Muscle of leg (tissue), 11 donors: ENCODE measurements around the gene KCTD2. TPM values are rescaled to one million over a fixed set of nuclear protein-coding genes. Genes with fewer than 3 reads are reported as not detected.
"Not testable (repeated sequence)": the region's sequence is repeated elsewhere in the genome, so short reads cannot be mapped to it uniquely, and the experiment has no call there.

Source experiments
- DNase-seq: peaks from one replicate; pipeline ENCODE4 v3.0.0; 2013
- H3K27ac ChIP-seq: one replicate; pipeline ENCODE4 v1.5.1; 2013; ENCODE audit warnings: mild to moderate bottlenecking, low read length, control low read depth
- H3K27me3 ChIP-seq: one replicate; pipeline ENCODE4 v1.6.1; 2013; ENCODE audit warnings: low read length; ENCODE audit not compliant: control insufficient read depth, insufficient read depth
- H3K36me3 ChIP-seq: one replicate; pipeline ENCODE4 v1.6.1; 2013; ENCODE audit warnings: low read length; ENCODE audit not compliant: control insufficient read depth, insufficient read depth
- H3K4me1 ChIP-seq: one replicate; pipeline ENCODE4 v1.6.1; 2013; ENCODE audit warnings: low read length; ENCODE audit not compliant: control insufficient read depth, insufficient read depth
- H3K4me3 ChIP-seq: one replicate; pipeline ENCODE4 v1.5.1; 2013; ENCODE audit warnings: low read length, control low read depth
- H3K9me3 ChIP-seq: replicated peaks from 2 replicates; pipeline ENCODE4 v1.6.1; 2013; ENCODE audit warnings: low read depth, low read length; ENCODE audit not compliant: control insufficient read depth
- WGBS: methylation state at CpG from one replicate; pipeline ENCODE4 v1.1.5; 2013; ENCODE audit warnings: missing lambda C conversion rate; ENCODE audit not compliant: insufficient coverage; 5-methylcytosine and 5-hydroxymethylcytosine counted together
- polyA plus RNA-seq, 8 donors: library from polyadenylated mRNA; unstranded; fragments of 120-200 nt; gene quantifications; one replicate each; pipeline versions ENCODE4 v1.2.1 to v1.2.3, GENCODE V29; 2013; ENCODE audit warnings: inconsistent platforms in 1 of 8, low replicate concordance in 1 of 8; ENCODE audit not compliant: insufficient read length in 8 of 8, insufficient read depth in 1 of 8
- total RNA-seq: library from RNA; stranded (reverse); fragments of 120-200 nt; gene quantifications from one replicate; pipeline ENCODE4 v1.2.4, GENCODE V29; 2013

The KCTD2 gene
- total and polyA plus RNA-seq, 9 donors: 16.8 to 24.7 (median 22.2) TPM

- no peaks in the 10 kb centered on the region for H3K4me1 ChIP-seq
- no peaks in the 10 kb centered on the region for H3K9me3 ChIP-seq
- no peaks in the 10 kb centered on the region for H3K27me3 ChIP-seq
- H3K4me3 ChIP-seq: no peak overlapping the region
- no peak overlapping the region for H3K27ac ChIP-seq
- H3K36me3 ChIP-seq: peaks cover 43% of the 10 kb centered on the region
- no peak for DNase-seq
- no CpG with 5 or more reads among the region's 3 CpGs for WGBS
Measured at GRCh38 chr17:75019710-75020109, 27.3 kb upstream of the KCTD2 start.

GRCh38 chr17:75020331-75021110 is 26.5 kb upstream of the KCTD2 start:
- H3K27ac ChIP-seq: no peak overlapping the region

GRCh38 chr17:75024686-75025397 is 22.2 kb upstream of the KCTD2 start:
- H3K4me3 ChIP-seq: no peak overlapping the region
- WGBS: 95% methylated on average over 4 of the region's 10 CpGs
- H3K27me3 ChIP-seq: no peaks in the 10 kb centered on the region
- peaks cover 26% of the 10 kb centered on the region for H3K36me3 ChIP-seq
- peaks cover under 1% of the 10 kb centered on the region for H3K9me3 ChIP-seq
- DNase-seq: no peak
- no peaks in the 10 kb centered on the region for H3K4me1 ChIP-seq
- no peak overlapping the region for H3K27ac ChIP-seq

More at GRCh38 chr17:75020331-75021110, 26.5 kb upstream of the KCTD2 start:
- Histone ChIP-seq H3K27me3 (no peaks in the 10 kb centered on the region), H3K4me3 (no peak overlapping the region), H3K9me3 (no peaks in the 10 kb centered on the region), H3K4me1 (no peaks in the 10 kb centered on the region), H3K36me3 (peaks cover 43% of the 10 kb centered on the region)
- DNase-seq: no peak
- 96% methylated on average over 12 of the region's 19 CpGs for WGBS

GRCh38 chr17:75025398-75025734 is 21.7 kb upstream of the KCTD2 start:
- H3K4me3 ChIP-seq, H3K27ac ChIP-seq, H3K4me1 ChIP-seq, DNase-seq, H3K27me3 ChIP-seq, H3K9me3 ChIP-seq: not testable (repeated sequence)
- peaks cover 21% of the 10 kb centered on the region for H3K36me3 ChIP-seq
- 90% methylated on average over 5 of the region's 9 CpGs for WGBS

GRCh38 chr17:75026650-75027049 is 20.4 kb upstream of the KCTD2 start:
- not testable (repeated sequence) for H3K27ac ChIP-seq, H3K4me3 ChIP-seq, H3K36me3 ChIP-seq, H3K9me3 ChIP-seq, H3K27me3 ChIP-seq, DNase-seq, H3K4me1 ChIP-seq
- 95% methylated on average over 2 of the region's 2 CpGs for WGBS

GRCh38 chr17:75030161-75030560 is 16.9 kb upstream of the KCTD2 start:
- DNase-seq: no peak
- peaks cover 9% of the 10 kb centered on the region for H3K9me3 ChIP-seq
- H3K27me3 ChIP-seq: no peaks in the 10 kb centered on the region
- H3K4me1 ChIP-seq: peaks cover 16% of the 10 kb centered on the region
- H3K36me3 ChIP-seq: no peaks in the 10 kb centered on the region
- no peak overlapping the region for H3K4me3 ChIP-seq
- no peak overlapping the region for H3K27ac ChIP-seq
- WGBS: no CpG with 5 or more reads among the region's 8 CpGs

GRCh38 chr17:75031972-75032719 is 14.9 kb upstream of the KCTD2 start:
- Histone ChIP-seq H3K36me3 (no peaks in the 10 kb centered on the region), H3K9me3 (peaks cover 9% of the 10 kb centered on the region), H3K4me3 (peak overlapping the region; percentile 21), H3K4me1 (peaks cover 35% of the 10 kb centered on the region), H3K27me3 (no peaks in the 10 kb centered on the region), H3K27ac (peak overlapping the region; percentile 55)
- WGBS: 24% methylated on average over 10 of the region's 10 CpGs
- DNase-seq: peak; percentile 90

- 0% methylated on average over 1 of the region's 13 CpGs for WGBS
- Histone ChIP-seq H3K27me3 (no peaks in the 10 kb centered on the region), H3K4me1 (peaks cover 35% of the 10 kb centered on the region), H3K9me3 (peaks cover 9% of the 10 kb centered on the region), H3K4me3 (peak overlapping the region; percentile 94), H3K36me3 (no peaks in the 10 kb centered on the region), H3K27ac (peak overlapping the region; percentile 98)
- DNase-seq: peak; percentile 50
Measured at GRCh38 chr17:75032720-75033280, 14.2 kb upstream of the KCTD2 start.

GRCh38 chr17:75033346-75034235 is 13.4 kb upstream of the KCTD2 start:
- Histone ChIP-seq H3K4me3 (peak overlapping the region; percentile 94), H3K27me3 (no peaks in the 10 kb centered on the region), H3K4me1 (peaks cover 35% of the 10 kb centered on the region), H3K36me3 (peaks cover 4% of the 10 kb centered on the region), H3K9me3 (peaks cover 9% of the 10 kb centered on the region), H3K27ac (peak overlapping the region; percentile 98)
- WGBS: 0% methylated on average over 24 of the region's 36 CpGs
- peak; percentile 98 for DNase-seq
